Activated CD8-positive, alpha-beta memory T cell treated with anti-CD3 and anti-CD28 coated beads for 36 hours (primary cell): ENCODE measurements around the gene MFSD2B. TPM values are rescaled to one million over a fixed set of nuclear protein-coding genes. Genes with fewer than 3 reads are reported as not detected.
"Not testable (repeated sequence)": the region's sequence is repeated elsewhere in the genome, so short reads cannot be mapped to it uniquely, and the experiment has no call there.

Experiments
- CTCF ChIA-PET: fragments of 350-600 bp; sonication (Branson Sonifier 250); formaldehyde crosslinking; loops from one replicate; lab custom pipeline; 2021; ENCODE audit warnings: antibody characterized with exemption; lab: Charles Lee
- POLR2A ChIA-PET: fragments of 350-600 bp; sonication (Branson Sonifier 250); formaldehyde crosslinking; loops from one replicate; lab custom pipeline; 2021; ENCODE audit warnings: antibody characterized with exemption; lab: Charles Lee
- total RNA-seq, 2 experiments: library from RNA; stranded (reverse); gene quantifications; one replicate each; pipeline ENCODE4 v1.2.3, GENCODE V29; 2021

Gene MFSD2B, protein sequence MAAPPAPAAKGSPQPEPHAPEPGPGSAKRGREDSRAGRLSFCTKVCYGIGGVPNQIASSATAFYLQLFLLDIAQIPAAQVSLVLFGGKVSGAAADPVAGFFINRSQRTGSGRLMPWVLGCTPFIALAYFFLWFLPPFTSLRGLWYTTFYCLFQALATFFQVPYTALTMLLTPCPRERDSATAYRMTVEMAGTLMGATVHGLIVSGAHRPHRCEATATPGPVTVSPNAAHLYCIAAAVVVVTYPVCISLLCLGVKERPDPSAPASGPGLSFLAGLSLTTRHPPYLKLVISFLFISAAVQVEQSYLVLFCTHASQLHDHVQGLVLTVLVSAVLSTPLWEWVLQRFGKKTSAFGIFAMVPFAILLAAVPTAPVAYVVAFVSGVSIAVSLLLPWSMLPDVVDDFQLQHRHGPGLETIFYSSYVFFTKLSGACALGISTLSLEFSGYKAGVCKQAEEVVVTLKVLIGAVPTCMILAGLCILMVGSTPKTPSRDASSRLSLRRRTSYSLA
- total RNA-seq: under 1 TPM in 1 of 2 experiments, not detected in 1; 0.25 TPM

DNA sequence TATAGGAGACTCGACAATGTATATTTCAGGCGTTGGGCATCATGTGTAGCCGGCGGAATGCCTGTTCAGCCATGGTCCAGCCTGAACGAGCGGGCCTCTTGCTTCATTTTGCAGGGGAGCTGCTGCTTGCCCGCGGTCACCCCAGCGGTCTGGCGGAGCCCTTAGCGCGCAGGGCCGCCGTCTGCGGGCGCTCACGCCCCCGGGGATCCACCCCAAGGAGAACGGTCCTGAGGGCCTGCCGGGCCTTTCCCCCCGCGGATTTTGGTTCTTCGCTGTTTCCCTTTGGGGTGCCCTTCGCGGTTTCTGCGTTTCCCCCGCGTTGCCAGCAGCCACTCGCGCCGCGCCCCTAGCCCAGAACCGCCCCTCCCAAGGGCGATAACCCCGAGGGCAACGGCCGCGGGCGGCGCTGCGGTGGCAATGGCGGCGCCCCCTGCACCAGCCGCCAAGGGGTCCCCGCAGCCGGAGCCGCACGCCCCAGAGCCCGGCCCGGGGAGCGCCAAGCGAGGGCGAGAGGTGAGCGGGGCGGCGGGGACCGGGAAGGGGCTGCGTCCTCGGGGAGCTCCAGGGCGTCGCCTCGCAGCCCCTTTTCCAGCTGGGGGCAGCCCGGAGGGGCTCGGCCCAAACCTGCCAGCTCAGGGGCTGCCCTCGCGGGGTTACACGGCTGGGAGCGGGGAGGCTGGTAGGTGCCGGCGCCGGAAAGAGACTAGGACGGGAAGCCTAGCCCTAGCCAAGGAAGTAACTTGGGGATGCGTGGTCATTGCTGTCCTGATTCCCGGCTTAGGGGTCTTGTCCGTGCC is at the start of gene MFSD2B:
TSS of gene MFSD2B (plus strand) at position 406 of the 797 bp plus-strand sequence. CDS start at position 418, 12 bp downstream.
- CTCF ChIA-PET: interaction anchor here (1.0 kb wide), 1 partner anchor 203 kb away, joined by 3 read pairs; no protein-coding TSS in a partner anchor
- POLR2A ChIA-PET: no interaction called here

DNA sequence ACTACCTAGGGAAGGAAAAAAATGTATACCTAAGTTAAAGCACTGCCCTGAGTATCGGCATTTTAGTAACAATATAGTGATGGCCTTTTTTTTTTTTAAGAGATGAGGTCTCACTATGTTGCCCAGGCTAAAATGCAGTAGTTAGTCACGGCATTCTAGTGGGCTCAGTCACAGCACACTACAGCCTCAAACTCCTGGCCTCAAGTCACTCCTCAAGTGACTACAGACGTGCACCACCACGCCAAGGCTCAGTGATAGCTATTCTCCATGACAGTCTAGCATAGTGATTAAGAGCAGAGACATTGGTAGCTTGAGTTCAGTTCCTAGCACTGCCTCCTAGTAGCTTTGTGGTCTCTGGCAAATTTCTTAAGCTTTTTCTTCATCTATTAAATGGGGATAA is 42.0 kb upstream of the MFSD2B start:
- CTCF ChIA-PET: interaction anchor here (0.6 kb wide), 1 partner anchor 665 kb away, joined by 3 read pairs; no protein-coding TSS in a partner anchor

DNA sequence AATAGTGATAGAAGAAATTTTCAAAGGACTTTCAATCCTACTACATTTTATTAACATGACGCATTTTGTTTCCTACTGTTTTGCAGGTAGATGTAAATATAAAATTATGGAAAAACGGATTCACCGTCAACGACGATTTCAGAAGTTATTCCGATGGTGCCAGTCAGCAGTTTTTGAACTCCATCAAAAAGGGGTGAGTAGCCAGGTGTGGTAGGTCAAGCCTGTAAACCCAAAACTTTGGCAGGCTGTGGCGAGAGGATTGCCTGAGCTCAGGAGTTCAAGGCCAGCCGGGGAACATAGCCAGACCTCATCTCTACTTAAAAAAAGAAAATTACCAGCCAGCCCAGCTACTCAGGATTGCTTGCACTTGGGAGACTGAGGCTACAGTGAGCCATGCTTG is 33.0 kb upstream of the MFSD2B start:
- ChIA-PET CTCF (no interaction called here), POLR2A (no interaction called here)

More for the DNA sequence above, 42.0 kb upstream of the MFSD2B start:
- POLR2A ChIA-PET: no interaction called here

DNA sequence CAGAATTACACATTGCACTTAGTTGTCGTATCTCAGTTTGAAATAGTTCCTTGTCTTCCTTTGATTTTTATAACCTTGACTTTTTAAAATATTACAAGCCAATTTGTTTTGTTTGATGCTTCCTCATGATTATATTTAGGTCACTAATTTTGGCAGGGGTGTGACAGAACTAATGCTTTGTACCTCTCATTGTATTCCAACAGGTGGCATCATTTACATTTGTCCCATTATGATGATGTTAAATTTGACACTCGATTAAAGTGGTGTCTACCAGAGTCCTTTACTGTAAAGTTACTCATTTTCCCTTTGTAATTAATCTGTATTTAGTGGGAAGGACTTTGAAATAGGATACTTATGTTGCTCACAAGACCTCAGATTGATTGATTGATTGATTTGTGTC is 21.5 kb upstream of the MFSD2B start:
- ChIA-PET CTCF (no interaction called here), POLR2A (no interaction called here)

DNA sequence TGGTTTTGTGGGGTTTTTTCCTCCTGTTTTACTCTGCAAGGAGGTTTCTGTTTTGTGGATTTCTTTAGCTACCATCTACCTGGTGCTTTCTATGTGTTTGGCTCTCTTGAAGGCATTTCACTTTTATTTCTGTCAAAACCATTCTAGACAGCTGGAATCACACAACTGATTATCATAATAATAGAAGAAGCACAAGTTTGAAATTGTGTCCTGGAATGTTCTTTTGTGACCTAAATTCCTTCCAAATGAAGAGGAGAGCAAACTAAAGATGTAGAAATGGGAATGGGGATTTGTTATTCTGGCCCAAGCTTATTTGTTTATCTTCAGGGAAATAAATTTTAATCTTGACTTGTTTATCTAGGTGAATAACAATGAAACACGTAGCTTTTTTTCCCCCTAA is 17.0 kb upstream of the MFSD2B start:
- ChIA-PET POLR2A (no interaction called here), CTCF (no interaction called here)

DNA sequence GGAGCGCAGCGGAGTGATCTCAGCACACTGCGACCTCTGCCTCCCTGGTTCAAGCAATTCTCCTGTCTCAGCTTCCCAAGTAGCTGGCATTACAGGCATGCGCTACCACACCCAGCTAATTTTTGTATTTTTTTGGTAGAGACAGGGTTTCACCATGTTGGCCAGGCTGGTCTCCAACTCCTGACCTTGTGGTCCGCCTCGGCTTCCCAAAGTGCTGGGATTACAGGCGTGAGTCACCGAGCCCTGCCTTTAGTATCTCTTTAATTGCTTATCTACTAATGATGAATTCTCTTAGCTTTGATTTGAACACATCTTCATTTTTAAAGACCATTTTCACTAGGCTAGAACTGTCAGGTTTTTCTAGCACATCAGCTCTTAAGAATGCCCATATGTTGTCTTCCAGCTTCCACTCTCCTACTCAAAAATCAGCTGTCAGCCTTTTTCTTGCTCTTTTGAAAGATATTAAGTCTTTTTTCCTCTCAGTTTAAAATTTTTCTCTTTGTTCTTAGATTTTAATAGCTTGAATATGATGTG is 16.1 kb upstream of the MFSD2B start:
- POLR2A ChIA-PET: no interaction called here
- CTCF ChIA-PET: no interaction called here

DNA sequence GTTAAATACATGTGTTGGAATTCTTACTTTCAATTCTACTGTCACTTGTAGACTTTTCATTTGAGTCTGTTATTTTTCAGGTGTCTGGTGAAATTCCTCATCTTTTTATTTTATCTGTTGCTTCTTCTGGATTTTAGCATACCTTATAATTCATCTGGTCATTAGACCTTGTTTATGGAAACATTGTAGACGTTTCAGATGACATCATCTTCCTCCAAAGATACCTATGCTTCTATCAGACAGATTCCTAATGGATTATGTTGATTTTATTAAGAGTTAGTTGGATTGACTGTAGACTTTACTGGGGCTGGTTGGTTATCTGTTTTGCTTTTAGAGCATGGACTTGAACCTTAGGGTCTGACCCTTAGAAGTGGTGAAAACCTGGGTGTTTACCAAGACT is 15.3 kb upstream of the MFSD2B start:
- ChIA-PET CTCF (no interaction called here), POLR2A (no interaction called here)

DNA sequence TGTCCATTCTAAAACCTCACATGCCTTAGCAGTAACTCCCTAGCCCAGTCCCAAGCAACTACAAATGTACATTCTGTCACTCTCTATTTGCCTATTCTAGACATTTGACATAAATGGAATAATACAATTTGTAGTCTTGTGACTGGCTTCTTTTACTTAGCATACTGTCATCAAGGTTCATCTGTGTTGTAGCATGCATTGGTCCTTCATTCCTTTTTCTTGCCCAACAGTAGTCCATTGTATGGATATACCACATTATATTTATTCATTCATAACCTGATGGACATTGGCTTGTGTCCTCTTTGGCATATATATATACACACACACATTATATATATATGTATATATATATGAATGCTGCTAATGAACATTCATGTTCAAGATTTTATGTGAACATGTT is 2.2 kb upstream of the MFSD2B start:
- ChIA-PET CTCF (no interaction called here), POLR2A (no interaction called here)

DNA sequence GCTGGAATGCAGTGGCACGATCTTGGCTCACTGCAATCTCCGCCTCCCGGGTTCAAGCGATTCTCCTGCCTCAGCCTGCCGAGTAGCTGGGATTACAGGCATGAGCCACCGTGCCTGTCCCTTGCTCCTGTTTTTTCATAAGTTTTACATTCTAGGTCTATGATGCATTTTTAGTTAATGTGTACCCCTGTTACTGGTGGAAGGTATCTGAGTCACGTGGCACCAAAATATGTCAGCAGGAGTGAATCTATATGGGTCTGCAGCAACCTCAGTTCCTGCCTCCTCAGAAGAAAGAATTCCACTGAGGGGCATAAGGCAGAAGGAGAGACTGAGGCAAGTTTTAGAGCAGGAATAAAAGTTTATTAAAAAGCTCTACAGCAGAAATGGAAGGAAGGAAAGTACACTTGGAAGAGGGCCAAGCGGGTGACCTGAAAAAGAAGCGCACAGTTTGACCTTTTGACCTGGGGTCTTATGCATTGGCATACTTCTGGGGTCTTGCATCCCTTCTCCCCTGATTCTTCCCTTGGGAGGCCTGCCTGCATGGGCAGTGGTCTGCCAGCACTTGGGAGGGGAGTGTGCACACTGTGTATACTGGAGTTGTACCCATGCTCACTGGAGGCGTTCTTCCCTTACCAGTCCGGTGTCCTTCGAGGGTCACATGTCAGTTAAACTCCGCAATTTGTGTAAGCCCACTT is 1.1 kb upstream of the MFSD2B start:
- ChIA-PET CTCF (interaction anchor here (1.0 kb wide), 1 partner anchor 204 kb away, joined by 3 read pairs; no protein-coding TSS in a partner anchor), POLR2A (no interaction called here)

DNA sequence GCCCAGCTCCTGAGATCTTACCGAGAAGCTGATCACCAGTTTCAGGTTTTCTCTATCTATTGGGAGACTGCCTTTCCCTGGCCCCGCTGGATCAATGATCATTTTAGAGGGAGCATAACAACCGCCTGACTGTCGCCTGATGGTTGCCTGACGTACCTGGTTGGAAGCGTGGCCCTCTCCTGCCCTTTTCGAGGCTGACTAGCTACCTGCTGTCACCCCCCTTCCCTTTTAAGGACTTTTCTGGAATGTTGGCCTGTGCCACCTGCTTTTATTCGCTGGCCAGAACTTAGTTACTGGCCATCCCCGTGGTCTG is 562 bp upstream of the MFSD2B start:
- CTCF ChIA-PET: interaction anchor here (1.0 kb wide), 1 partner anchor 204 kb away, joined by 3 read pairs; no protein-coding TSS in a partner anchor
- POLR2A ChIA-PET: no interaction called here

DNA sequence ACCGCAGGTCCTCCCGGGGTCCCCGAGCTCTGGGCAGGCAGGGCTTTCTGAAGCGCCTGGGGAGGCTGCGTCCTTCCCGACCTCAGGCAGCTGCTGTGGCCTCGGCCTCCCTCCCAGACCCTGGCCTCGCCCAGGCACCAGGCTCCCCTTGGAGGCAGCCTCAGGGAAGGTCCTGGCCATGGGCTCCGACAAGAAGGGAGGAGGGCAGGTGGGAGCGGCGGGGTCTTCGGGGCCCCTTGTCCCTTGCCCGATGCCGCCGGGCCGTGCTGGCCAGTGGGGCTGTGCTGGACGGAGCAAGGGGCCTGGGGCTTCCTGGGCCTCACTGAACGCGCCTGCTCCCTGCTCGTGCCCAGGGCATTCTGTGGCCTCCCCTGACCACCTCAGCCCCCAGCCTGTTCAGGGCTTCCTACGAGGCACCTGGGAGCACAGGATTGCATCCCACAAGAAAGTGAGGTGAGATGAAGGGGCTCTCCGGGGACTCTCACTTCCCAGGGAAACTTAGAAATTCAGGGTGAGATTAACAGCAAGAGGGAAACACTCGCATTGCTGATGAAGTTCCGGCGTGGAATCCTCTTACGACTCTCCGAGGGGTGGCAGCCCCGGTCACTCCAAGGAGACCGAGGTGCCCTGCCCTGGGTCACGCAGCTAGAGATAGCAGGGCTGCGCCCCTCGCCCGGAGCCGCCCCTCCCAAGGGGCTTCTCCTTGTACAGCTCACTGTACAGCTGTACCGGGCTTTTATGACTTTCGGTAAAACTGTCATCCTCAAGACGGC is 778 bp downstream of the MFSD2B start:
- POLR2A ChIA-PET: no interaction called here
- CTCF ChIA-PET: interaction anchor here (0.9 kb wide), 1 partner anchor 73 kb away, joined by 3 read pairs; no protein-coding TSS in a partner anchor

DNA sequence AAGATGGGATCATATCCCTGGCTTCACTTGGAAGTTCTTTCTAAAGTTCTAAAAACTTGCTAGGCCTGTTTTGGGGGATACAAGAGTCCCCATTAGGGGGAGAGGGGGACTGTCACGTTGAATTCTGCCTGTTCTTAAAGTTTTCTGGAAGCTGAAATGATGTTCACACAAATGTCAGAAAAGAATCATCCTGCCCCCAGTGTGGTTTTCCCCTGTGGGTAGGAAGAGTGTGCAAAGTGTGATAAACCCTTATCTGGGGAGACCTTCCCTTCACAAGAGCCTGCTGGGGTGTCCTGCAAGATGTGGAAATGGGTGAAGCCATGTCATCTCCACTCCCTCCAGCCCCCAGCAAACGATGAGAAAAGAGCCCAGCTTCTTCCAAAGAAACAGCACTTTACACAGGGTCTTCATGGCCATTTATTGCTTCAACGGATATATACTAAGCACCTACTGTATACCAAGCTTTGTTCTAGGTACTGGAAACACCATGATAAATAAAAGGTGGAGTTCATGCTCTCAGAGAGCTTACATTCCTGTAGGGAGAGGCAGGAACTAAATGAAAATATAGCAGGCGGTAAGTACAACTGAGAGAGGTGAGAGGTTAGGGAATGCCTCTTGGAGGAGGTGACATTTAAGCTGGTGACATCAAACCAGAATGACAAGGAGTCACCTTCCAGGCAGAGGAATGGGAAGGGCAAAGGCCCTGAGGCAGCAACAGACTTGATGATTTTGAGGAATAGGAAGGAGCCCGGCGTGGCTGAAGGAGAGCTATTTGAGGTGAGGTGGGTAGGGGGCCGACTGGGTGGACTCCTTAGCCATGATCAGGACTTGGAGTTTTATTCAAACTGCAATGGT is 1.6 kb downstream of the MFSD2B start:
- ChIA-PET POLR2A (no interaction called here), CTCF (interaction anchor here (0.9 kb wide), 1 partner anchor 73 kb away, joined by 3 read pairs; no protein-coding TSS in a partner anchor)

DNA sequence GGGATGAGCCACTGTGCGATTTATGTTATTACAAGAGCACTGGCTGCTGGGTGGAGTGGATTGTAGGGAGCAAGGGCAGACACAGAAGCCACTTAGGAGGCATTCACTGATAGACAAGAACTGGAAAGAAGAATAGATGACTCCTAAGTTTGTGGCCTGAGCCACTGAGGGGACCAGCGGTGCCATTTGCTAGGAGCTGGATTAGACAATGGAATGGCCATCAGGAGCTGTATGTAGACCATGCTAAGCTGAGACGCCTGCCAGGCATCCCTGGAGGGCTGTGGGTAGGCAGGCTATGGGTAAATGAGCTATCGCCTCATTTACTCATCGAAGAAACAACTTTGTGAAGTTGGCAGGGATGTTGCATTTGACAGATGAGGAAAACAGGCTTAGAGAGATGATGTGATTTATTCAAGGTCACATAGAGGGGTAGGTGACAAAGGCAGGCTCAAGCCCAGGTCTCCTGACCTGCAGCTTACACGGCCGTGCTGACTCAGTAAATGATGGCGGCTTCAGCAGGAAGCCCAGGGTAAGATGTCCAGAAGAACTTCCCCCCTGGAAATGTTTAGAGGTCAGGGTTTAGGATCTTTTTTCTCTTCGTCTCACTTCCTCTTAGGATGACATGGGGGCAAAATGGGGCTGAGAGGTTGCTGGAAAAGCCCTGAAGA is 2.8 kb downstream of the MFSD2B start:
- ChIA-PET POLR2A (no interaction called here), CTCF (no interaction called here)

DNA sequence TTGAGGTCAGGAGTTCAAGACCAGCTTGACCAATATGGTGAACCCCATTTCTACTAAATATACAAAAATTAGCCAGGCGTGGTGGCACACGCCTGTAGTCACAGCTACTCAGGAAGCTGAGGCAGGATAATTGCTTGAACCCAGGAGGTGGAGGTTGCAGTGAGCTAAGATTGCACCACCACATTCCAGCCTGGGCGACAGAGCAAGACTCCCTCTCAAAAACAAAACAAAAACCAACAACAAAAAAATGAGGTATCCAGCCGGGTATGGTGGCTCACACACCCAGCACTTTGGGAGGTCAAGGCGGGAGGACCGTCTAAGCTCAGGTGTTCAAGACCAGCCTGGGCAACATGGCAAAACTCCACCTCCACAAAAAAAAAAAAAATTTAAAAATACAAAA is 5.0 kb downstream of the MFSD2B start:
- POLR2A ChIA-PET: not testable (repeated sequence)

DNA sequence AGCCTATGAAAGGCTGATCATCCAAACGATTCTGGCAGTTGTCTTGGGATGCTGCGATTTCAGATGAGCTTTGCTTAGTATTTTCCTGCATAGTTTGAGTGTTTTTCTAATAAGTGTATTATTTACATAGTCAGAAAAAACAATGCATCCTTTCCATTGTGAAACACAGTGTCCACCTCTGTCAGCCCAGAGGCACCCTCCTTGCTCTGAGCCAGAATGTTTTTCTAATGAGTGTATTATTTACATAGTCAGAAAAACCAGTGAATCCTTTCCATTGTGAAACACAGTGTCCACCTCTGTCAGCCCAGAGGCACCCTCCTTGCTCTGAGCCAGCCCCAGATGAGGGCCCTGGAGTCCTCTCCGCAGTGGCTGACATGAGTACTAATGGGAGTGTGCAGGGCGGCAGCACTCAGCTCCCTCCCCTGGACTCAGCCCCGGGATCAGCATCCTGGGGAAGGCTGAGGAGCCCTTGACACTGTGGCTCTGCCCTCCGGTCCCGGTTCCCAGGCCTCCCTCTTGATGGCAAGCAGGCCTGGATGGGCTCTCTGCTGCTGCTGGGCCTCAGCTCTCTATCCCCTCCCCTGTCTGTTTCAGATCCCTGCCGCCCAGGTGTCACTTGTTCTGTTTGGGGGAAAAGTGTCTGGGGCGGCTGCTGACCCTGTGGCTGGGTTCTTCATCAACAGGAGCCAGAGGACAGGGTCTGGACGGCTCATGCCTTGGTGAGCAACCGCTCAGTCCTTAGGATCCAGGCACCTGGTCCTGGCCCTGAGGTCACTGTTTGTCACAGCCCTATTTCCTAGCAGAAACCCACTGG is 5.9 kb downstream of the MFSD2B start:
- ChIA-PET POLR2A (no interaction called here), CTCF (no interaction called here)

More for the DNA sequence above, 5.0 kb downstream of the MFSD2B start:
- CTCF ChIA-PET: interaction anchor here (0.6 kb wide), 1 partner anchor 17 kb away, joined by 3 read pairs; no protein-coding TSS in a partner anchor

DNA sequence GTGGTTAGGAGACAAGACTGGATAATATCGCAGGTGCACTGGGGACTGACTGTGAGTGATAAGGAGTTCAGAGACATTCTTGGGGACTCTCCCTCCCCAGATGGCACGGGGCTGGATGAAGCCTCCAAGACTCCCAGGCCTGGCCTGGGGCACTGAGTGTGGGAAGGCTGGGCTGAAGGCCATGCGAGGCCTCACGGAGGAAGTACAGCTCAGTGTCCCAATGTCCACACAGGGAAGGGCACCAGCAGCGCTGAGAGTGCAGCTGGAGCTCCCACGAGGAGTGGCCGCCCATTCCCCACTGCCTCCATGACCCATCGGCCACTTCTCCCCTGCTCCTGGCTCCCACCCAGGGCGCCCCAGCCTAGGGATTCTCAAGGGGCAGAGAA is 6.5 kb downstream of the MFSD2B start:
- CTCF ChIA-PET: no interaction called here

More for the DNA sequence above, 6.5 kb downstream of the MFSD2B start:
- POLR2A ChIA-PET: no interaction called here
